SH-SY5Y (cell line): ENCODE results near the gene RIC8B.

ENCODE experiments used
- GATA2 ChIP-seq: IDR thresholded peaks from 2 replicates; pipeline ENCODE4 v1.6.1; 2011; ENCODE audit warnings: mild to moderate bottlenecking, low read depth, low read length
- GATA3 ChIP-seq: IDR thresholded peaks from 2 replicates; pipeline ENCODE4 v1.6.1; 2011; ENCODE audit warnings: low read depth, mild to moderate bottlenecking, low read length, moderate library complexity

DNA sequence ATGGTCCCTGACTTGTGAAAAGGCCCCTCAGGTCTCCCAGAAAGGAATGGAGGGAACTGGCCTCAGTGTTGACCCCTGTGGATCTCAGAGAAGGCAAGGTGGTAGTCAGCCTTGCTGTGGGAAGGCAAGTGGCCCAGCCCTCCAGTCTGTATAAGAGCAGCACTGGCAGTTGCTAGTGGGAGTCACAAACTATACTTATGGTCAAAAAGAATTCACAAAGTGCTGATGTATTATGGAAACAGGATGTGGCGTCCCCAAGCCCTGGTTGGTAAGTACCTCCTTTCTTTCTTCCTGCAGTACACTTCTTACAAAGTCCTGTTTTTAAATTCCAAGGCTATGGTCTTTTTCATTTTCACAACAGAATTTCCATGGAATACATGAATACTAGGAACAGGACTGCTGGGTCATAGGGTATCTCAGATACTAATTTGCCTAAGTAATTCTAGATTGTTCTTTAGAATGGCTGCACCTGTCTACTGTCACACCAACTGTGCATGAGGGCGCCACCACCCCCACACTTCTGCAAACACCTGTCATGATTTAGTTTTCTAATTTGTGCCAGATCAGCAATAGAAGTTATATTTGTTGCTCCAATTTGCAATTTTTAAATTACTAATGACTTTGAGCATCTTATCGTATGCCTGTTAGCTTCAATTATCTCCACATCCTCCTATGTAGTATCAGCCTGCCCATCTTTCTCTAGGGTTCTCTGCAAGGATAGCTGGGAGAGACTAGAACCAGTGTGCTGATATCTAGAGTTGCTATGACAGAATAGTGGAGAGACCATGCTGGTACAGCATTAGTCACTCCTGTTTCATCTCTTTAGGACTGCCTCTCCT lies 140.5 kb downstream of the RIC8B start:
- TF ChIP-seq GATA2 = no peak
- no peak for TF ChIP-seq GATA3
